Panc1 (cell line): Measurements from ENCODE around the gene KCNQ1OT1. TPM values are rescaled to one million over a fixed set of nuclear protein-coding genes. Genes with fewer than 3 reads are reported as not detected.

Experiments
- ATAC-seq: fragments of 200-7000 bp; cut with Tn5 transposase; 2 replicates; pipeline ENCODE4 v1.9.1; 2020; ENCODE audit warnings: mild to moderate bottlenecking, moderate library complexity
- BruUV-seq: library from RNA; stranded (reverse); fragments of 400-500 nt; replicated peaks from 2 replicates; lab custom pipeline; 2021; lab: Mats Ljungman, UMichigan
- CTCF ChIA-PET: fragments of 300-600 bp; sonication (Branson Sonifier 250); formaldehyde crosslinking; loops from one replicate; lab custom pipeline; 2022; ENCODE audit warnings: antibody characterized with exemption; lab: Charles Lee
- POLR2A ChIA-PET: fragments of 300-600 bp; sonication (Branson Sonifier 250); formaldehyde crosslinking; loops from one replicate; lab custom pipeline; 2022; ENCODE audit warnings: antibody characterized with exemption; lab: Charles Lee
- DNase-seq: peaks from one replicate; pipeline ENCODE4 v3.0.0-alpha.2; 2010; ENCODE audit warnings: low read depth, low spot score
- H3K27ac ChIP-seq: 2 replicates; pipeline ENCODE4 v1.5.1; 2011; ENCODE audit warnings: mild to moderate bottlenecking, low read length, inconsistent platforms
- H3K27me3 ChIP-seq: fragments of 200-500 bp; sonication (Bioruptor generic); 2 replicates; pipeline ENCODE4 v1.6.0; 2014; ENCODE audit warnings: low read length, inconsistent platforms; ENCODE audit not compliant: control insufficient read depth, insufficient read depth
- H3K36me3 ChIP-seq: fragments of 200-500 bp; sonication (Bioruptor generic); 2 replicates; pipeline ENCODE4 v1.5.1; 2014; ENCODE audit warnings: inconsistent platforms, mild to moderate bottlenecking, low read length, moderate library complexity; ENCODE audit not compliant: control insufficient read depth, insufficient read depth
- H3K4me1 ChIP-seq: 2 replicates; pipeline ENCODE4 v1.5.1; 2011; ENCODE audit warnings: inconsistent platforms, mild to moderate bottlenecking, low read length, moderate library complexity; ENCODE audit not compliant: control insufficient read depth, insufficient read depth
- H3K4me3 ChIP-seq, 2 experiments: 2 replicates each; pipeline ENCODE4 v1.5.1; 2011 to 2012; ENCODE audit warnings: low read depth in 2 of 2, low read length in 2 of 2, mild to moderate bottlenecking in 2 of 2, inconsistent platforms in 1 of 2, moderate library complexity in 1 of 2
- H3K9me3 ChIP-seq: fragments of 200-500 bp; sonication (Bioruptor generic); 2 replicates; pipeline ENCODE4 v1.5.1; 2014; ENCODE audit warnings: low read depth, mild to moderate bottlenecking, inconsistent platforms, low read length, moderate library complexity; ENCODE audit not compliant: control insufficient read depth, insufficient read depth
- CTCF ChIP-seq: fragments of 450-650 bp; IDR thresholded peaks from 2 replicates; pipeline ENCODE4 v1.5.1; 2017; ENCODE audit warnings: mild to moderate bottlenecking
- POLR2AphosphoS5 ChIP-seq: IDR thresholded peaks from 2 replicates; pipeline ENCODE4 v1.6.1; 2012; ENCODE audit warnings: mild to moderate bottlenecking, low read depth, low read length, moderate library complexity
- SIN3A ChIP-seq: IDR thresholded peaks from 2 replicates; pipeline ENCODE4 v1.6.1; 2012; ENCODE audit warnings: low read depth, mild to moderate bottlenecking, low read length, moderate library complexity, borderline replicate concordance; ENCODE audit not compliant: insufficient read depth
- TCF7L2 ChIP-seq: IDR thresholded peaks from 2 replicates; pipeline ENCODE4 v1.6.1; 2011; ENCODE audit warnings: mild to moderate bottlenecking, low read depth, low read length, inconsistent platforms
- in situ Hi-C: cut with HindIII; loops from 2 replicates; pipeline ENCODE4 v1.10.0; 2016; ENCODE audit warnings: low sequenced_read_pairs, low pct_unique_long_range_greater_than_20kb
- intact Hi-C: fragments of 100-400 bp; cut with micrococcal nuclease; formaldehyde crosslinking; loops from one replicate; pipeline ENCODE4 v1.10.0; 2022; ENCODE audit not compliant: unreplicated experiment
- total RNA-seq: library from RNA; stranded (reverse); gene quantifications from one replicate; pipeline ENCODE4 v1.2.1, GENCODE V29; 2021; ENCODE audit not compliant: unreplicated experiment
- TF ChIP-seq, protein P1 (sequence below), 2 experiments: IDR thresholded peaks; 2 replicates each; pipeline ENCODE4 v1.6.1; 2011 to 2012; ENCODE audit warnings: low read depth in 2 of 2, control low read depth in 1 of 2, low read length in 1 of 2, mild to moderate bottlenecking in 1 of 2, moderate library complexity in 1 of 2; ENCODE audit not compliant: insufficient read depth in 1 of 2

KCNQ1OT1 gene
- total RNA-seq, 1 experiment from 2014 or later = 1.3 TPM

- intact Hi-C loops (no loop called here), in situ Hi-C loops (no loop called here)
- CTCF ChIA-PET = no interaction called here
- BruUV-seq = no TSS peak
- DNase-seq = no peak
- no peaks in the 10 kb centered on the region for H3K27me3 ChIP-seq
- H3K36me3 ChIP-seq = no peaks in the 10 kb centered on the region
- H3K4me1 ChIP-seq = 0 out of 2 replicates have a peak, but pooled peaks cover 2% of the 10 kb centered on the region
- H3K4me3 ChIP-seq = no peak overlapping the region
- H3K9me3 ChIP-seq = no peaks in the 10 kb centered on the region
- H3K27ac ChIP-seq = no peak overlapping the region
- POLR2A ChIA-PET = interaction anchor here (0.6 kb wide), 1 partner anchor 308 kb away, joined by 21 read pairs; the partner anchor contains the start of gene TSSC4
- no peak for TF ChIP-seq SIN3A
- TF ChIP-seq CTCF = no peak
- no peak for TF ChIP-seq TCF7L2
- TF ChIP-seq, protein P1, sequence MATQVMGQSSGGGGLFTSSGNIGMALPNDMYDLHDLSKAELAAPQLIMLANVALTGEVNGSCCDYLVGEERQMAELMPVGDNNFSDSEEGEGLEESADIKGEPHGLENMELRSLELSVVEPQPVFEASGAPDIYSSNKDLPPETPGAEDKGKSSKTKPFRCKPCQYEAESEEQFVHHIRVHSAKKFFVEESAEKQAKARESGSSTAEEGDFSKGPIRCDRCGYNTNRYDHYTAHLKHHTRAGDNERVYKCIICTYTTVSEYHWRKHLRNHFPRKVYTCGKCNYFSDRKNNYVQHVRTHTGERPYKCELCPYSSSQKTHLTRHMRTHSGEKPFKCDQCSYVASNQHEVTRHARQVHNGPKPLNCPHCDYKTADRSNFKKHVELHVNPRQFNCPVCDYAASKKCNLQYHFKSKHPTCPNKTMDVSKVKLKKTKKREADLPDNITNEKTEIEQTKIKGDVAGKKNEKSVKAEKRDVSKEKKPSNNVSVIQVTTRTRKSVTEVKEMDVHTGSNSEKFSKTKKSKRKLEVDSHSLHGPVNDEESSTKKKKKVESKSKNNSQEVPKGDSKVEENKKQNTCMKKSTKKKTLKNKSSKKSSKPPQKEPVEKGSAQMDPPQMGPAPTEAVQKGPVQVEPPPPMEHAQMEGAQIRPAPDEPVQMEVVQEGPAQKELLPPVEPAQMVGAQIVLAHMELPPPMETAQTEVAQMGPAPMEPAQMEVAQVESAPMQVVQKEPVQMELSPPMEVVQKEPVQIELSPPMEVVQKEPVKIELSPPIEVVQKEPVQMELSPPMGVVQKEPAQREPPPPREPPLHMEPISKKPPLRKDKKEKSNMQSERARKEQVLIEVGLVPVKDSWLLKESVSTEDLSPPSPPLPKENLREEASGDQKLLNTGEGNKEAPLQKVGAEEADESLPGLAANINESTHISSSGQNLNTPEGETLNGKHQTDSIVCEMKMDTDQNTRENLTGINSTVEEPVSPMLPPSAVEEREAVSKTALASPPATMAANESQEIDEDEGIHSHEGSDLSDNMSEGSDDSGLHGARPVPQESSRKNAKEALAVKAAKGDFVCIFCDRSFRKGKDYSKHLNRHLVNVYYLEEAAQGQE (IDR thresholded peaks at IDR 0.05; ENCODE audit: insufficient read depth in 1 of 2, low read depth in 2 of 2, low read length in 1 of 2) = no peak
- no peak for TF ChIP-seq POLR2AphosphoS5
- no peak for ATAC-seq
Observed at GRCh38 chr11:2708151-2708581, 8.4 kb upstream of the KCNQ1OT1 start.

- in situ Hi-C loops (no loop called here), intact Hi-C loops (no loop called here)
- Histone ChIP-seq H3K4me1 (0 out of 2 replicates have a peak, but pooled peaks cover 2% of the 10 kb centered on the region), H3K4me3 (no peak overlapping the region), H3K27me3 (no peaks in the 10 kb centered on the region), H3K36me3 (no peaks in the 10 kb centered on the region), H3K27ac (no peak overlapping the region), H3K9me3 (no peaks in the 10 kb centered on the region)
- ChIA-PET POLR2A (interaction anchor here (0.6 kb wide), 1 partner anchor 307 kb away, joined by 21 read pairs; the partner anchor contains the start of gene TSSC4), CTCF (no interaction called here)
- ATAC-seq = no peak
- TF ChIP-seq POLR2AphosphoS5 = no peak
- TF ChIP-seq CTCF = no peak
- TF ChIP-seq TCF7L2 = no peak
- TF ChIP-seq, protein P1 (IDR thresholded peaks at IDR 0.05; ENCODE audit: insufficient read depth in 1 of 2, low read depth in 2 of 2, low read length in 1 of 2) = no peak
- TF ChIP-seq SIN3A = no peak
- DNase-seq = no peak
- BruUV-seq = no TSS peak
Observed at GRCh38 chr11:2707736-2708135, 7.9 kb upstream of the KCNQ1OT1 start.
